ENCODE results near the gene NRDC.
"Not testable (repeated sequence)": the region's sequence is repeated elsewhere in the genome, so short reads cannot be mapped to it uniquely, and the experiment has no call there.

The NRDC gene

GRCh38 chr1:51897699-51898031 is 19.1 kb upstream of the NRDC start:
- DNase-seq (ENCODE audit: low read depth): no peak

GRCh38 chr1:51894748-51895147 is 16.2 kb upstream of the NRDC start:
- not testable (repeated sequence) for DNase-seq (ENCODE audit: low read depth)

DNA sequence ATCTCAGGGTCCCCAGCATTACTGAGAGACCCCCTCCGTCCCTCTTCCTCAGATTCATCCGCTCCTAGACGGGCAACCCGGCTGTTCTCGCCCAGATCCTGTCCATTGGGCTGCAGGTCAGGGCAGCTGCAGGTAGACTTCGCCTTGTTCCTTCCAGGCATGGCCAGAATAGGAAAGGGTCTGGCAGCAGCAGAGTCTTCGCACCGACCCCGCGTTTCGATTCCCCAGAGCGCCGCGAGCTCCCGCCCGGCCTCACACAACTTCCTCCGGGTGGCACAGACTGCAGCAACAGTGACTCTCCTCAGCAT is 265 bp downstream of the NRDC start:
- no peak for DNase-seq (ENCODE audit: low read depth)

GRCh38 chr1:51877434-51878307 is 856 bp downstream of the NRDC start:
- DNase-seq (ENCODE audit: low read depth): no peak

DNA sequence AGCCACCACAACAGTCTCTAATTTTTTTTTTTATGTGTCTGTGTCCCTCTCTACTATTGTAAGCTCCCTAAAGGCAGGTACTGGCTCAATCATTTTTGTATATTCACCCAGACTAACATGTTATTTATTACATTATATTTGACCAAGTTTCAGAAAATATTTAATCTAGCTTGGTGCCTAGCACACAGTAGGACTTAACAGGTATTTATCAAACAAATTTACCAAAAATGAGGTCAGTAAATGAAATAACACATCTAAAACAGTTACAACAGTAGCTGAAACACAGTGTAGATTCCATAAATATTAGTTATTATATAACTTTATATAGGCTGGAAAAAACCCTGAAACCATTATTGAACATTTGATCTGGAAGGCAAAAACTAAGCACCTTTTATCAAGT is 2.7 kb downstream of the NRDC start:
- DNase-seq (ENCODE audit: low read depth): no peak

- no peak for DNase-seq (ENCODE audit: low read depth)
Measured at GRCh38 chr1:51875291-51875772, 3.2 kb downstream of the NRDC start.

DNA sequence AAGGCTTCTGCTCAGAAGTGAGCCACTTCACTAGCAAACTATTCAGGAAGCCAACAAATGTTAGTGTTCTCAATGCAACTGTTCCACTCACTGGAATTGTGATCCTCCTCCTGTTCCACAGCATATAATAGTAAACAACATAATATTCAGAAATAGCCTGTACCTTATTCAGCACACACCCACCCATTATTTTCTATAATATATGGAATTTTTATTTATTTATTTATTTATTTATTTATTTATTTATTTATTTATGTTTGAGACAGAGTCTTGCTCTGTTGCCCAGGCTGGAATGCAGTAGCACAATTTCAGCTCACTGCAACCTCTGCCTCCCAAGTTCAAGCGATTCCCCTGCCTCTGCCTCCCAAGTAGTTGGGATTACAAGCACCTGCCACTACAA is 5.3 kb downstream of the NRDC start:
- not testable (repeated sequence) for DNase-seq (ENCODE audit: low read depth)

DNA sequence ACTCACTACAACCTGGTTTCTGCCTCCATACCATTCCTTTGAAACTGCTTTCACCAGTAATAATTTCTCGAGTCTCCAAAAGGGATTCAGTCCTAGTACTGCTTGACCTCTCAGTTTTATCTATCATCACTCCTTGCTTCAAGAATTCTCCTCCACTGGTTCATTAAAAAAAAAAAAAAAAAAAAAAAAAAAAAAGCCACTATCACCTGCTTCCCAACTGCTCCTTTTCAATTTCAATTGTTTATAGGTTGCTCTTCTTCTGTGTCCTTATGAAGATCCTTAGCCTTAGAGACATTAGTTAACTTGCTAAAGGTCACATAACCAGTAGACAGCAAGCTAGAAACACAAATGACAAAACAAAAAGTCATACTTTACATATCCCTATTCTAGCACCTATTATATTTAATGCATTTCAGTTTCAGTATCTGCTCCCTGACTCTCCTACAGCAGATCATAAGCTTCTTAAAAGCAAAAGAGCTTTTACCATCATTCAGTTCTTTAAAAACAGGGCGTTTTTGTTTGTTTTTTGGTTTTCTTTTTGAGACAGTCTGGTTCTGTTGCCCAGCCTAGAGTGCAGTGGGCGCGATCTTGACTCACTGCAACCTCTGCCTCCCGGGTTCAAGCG is 7.1 kb downstream of the NRDC start:
- no peak for DNase-seq (ENCODE audit: low read depth)

- no peak for DNase-seq (ENCODE audit: low read depth)
Measured at GRCh38 chr1:51870603-51871350, 7.8 kb downstream of the NRDC start.

GRCh38 chr1:51867479-51868232 is 10.9 kb downstream of the NRDC start:
- DNase-seq (ENCODE audit: low read depth): no peak

DNA sequence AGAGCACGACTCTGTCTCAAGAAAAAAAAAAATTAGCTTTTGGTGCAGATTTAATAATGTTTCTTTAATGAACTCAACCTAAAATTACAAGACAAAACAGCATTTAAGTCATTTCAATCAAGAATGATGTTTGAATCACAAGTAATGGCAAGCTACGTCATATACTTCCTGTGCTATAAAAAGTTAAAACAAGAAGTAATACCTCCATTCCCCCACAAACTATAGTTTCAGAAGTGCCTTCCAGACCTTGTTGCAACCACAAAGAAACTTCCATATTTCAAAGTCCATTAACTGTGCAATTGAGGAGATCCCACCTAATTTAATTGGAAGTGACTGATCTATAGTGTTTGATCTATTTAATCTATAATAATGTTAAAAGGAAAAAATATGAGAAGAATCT is 15.1 kb downstream of the NRDC start:
- no peak for DNase-seq (ENCODE audit: low read depth)

DNA sequence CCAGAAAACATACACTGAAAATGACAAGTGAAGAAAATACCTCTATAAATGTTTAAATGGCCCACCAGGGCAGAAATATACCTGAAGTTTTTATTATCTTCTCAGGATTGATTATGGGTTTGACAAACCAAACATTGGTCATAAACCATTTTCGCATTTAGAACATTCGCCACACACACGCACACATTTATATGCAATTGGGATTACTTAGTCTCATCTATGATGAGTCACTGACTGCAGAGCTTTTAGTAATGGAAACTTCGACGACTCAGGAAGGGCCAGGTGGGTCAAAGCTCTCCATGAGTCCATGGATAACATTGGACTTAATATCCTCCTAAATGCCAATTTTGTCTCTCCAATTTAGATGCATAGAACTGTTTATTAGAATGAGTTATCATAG is 16.9 kb downstream of the NRDC start:
- DNase-seq (ENCODE audit: low read depth): no peak

DNA sequence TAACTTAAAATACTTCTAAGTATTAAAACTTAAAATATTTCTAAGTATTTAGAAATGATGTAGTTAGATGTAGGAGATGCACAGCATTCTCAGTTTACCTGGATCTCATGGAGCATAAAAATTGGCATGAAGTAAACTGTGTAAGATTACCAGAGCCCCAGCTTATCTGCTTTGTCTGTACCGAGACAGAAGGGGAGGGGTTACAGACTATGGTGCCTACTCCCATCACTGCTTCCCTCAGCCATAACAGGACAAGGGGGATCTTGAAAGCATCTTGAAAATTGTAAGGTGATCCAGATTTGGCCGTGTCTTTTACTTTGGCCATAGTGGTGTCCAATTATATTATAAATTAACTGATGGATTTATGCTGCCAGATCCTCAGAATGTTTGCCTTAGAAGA is 18.8 kb downstream of the NRDC start:
- no peak for DNase-seq (ENCODE audit: low read depth)

- no peak for DNase-seq (ENCODE audit: low read depth)
Measured at GRCh38 chr1:51859333-51859732, 19.2 kb downstream of the NRDC start.

DNA sequence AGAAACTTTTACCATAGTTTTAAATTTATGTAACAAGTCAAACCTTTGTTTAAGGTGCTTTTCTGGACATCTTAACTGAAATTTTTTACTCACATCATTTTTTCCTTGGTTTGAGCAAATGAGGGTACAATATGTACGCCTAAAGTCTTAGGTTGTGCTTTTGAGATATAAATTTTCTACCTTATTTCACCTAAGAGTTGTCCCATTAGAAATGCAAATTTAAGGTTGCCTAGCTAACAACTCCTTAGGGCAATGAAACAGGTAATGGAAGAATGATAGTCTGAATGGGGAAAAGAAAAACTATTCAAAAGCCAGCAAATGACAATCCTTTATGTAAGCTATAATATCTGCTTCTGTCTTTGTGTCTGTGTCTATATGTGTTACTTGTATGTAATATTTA is 19.6 kb downstream of the NRDC start:
- DNase-seq (ENCODE audit: low read depth): no peak

GRCh38 chr1:51856745-51857144 is 21.8 kb downstream of the NRDC start:
- no peak for DNase-seq (ENCODE audit: low read depth)

DNA sequence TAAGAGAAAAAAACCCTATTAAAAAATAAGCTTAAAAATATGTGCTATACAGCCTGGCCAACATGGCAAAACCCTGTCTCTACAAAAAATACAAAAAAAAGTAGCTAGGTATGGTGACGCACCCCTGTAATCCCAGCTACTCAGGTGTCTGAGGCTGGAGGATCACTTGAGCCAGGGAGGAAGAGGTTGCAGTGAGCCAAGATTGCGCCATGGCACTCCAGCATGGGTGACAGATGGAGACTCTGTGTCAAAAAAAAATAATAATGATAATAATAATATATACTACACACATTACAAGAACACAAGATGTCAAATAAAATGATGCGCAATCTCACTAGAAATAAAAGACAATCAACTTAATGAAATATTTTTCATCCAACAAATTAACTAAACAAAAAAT is 22.9 kb downstream of the NRDC start:
- no peak for DNase-seq (ENCODE audit: low read depth)

- DNase-seq (ENCODE audit: low read depth): no peak
Measured at GRCh38 chr1:51853360-51853759, 25.2 kb downstream of the NRDC start.

DNA sequence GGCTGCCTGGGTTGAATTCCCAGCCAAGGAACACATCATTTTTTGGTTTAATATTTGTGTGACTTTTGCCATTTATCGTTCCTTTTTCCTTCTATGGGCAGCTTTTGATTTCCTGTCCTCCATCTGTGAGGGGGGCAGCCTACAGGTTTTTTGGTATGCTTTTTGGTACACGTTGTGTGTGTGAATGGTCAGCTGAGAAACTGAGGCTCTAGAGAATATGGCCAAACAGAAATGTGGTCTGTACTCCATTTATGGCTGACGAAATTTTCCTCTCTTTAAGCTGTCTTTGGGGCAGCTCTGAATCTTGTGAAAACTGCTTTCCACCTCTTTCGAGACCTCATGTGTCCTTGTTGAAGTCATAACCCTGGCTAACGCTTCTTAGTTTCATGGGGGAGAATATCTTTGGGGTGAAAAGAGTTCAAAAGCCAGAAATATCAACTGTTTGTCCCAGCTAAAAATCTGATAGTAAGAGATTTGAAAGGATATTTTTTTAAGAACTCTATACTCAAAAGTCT is 26.6 kb downstream of the NRDC start:
- DNase-seq (ENCODE audit: low read depth): no peak

GRCh38 chr1:51850420-51851223 is 27.9 kb downstream of the NRDC start:
- no peak for DNase-seq (ENCODE audit: low read depth)

DNA sequence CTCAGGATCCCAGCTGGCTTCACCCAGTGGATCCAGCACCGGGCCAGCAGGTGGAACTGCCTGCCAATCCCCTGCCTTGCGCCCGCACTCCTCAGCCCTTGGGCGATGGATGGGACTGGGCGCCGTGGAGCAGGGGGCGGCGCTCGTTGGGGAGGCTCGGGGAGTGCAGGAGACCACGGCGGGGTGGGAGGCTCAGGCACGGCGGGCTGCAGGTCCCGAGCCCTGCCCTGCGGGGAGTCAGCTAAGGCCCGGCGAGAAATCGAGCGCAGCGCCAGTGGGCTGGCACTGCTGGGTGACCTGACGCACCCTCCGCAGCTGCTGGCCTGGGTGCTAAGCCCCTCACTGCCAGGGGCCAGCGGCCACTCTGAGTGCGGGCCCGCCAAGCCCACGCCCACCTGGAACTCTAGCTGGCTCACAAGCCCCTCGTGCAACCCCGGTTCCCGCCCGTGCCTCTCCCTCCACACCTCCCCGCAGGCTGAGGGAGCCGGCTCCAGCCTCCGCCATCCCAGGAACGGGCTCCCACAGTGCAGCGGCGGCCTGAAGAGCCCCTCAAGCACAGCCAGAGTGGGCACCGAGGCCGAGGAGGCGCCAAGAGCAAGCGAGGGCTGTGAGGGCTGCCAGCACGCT is 31.1 kb downstream of the NRDC start:
- DNase-seq (ENCODE audit: low read depth): no peak
